ENCODE measurements around the gene RABEP1. TPM values are rescaled to one million over a fixed set of nuclear protein-coding genes. Genes with fewer than 3 reads are reported as not detected.

Gene RABEP1
- total and polyA plus RNA-seq, 3 donors from 2014 or later: 23.2 to 47.4 (median 33.1) TPM

GRCh38 chr17:5355421-5356129 is 73.5 kb downstream of the RABEP1 start:
- H3K36me3 ChIP-seq (ENCODE audit: low read depth, missing control alignments): no peaks in the 10 kb centered on the region
- no peaks in the 10 kb centered on the region for H3K27me3 ChIP-seq
- 69 to 73% methylated on average over 3 of the region's 3 CpGs for WGBS, 2 donors
- H3K9me3 ChIP-seq: no peaks in the 10 kb centered on the region
- intact Hi-C loops (cut with DNase I; ENCODE audit: low total_unique reads): no loop called here
- H3K4me3 ChIP-seq: no peak overlapping the region
- TF ChIP-seq, protein P1, sequence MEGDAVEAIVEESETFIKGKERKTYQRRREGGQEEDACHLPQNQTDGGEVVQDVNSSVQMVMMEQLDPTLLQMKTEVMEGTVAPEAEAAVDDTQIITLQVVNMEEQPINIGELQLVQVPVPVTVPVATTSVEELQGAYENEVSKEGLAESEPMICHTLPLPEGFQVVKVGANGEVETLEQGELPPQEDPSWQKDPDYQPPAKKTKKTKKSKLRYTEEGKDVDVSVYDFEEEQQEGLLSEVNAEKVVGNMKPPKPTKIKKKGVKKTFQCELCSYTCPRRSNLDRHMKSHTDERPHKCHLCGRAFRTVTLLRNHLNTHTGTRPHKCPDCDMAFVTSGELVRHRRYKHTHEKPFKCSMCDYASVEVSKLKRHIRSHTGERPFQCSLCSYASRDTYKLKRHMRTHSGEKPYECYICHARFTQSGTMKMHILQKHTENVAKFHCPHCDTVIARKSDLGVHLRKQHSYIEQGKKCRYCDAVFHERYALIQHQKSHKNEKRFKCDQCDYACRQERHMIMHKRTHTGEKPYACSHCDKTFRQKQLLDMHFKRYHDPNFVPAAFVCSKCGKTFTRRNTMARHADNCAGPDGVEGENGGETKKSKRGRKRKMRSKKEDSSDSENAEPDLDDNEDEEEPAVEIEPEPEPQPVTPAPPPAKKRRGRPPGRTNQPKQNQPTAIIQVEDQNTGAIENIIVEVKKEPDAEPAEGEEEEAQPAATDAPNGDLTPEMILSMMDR (IDR thresholded peaks at IDR 0.05): no peak
- no peak for TF ChIP-seq POLR2A (IDR thresholded peaks at IDR 0.05)
- no peak for DNase-seq
- no peak overlapping the region for H3K27ac ChIP-seq
- H3K4me1 ChIP-seq: no peaks in the 10 kb centered on the region

DNA sequence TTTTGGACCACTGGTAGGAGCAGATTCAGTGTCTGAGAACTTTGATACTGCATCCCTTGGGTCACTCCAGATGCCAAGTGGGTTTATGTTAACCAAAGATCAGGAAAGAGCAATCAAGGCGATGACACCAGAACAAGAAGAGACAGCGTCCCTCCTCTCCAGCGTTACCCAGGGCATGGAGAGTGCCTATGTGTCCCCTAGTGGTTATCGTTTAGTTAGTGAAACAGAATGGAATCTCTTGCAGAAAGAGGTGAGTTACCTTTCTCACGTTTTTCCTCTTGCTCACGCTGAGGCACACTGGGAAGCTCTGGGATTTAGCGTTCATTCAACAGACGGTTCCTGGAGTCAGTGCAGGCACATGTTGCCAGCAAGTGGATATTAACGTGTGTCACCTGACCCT is 79.3 kb downstream of the RABEP1 start:
- Histone ChIP-seq H3K27me3 (no peaks in the 10 kb centered on the region), H3K27ac (no peak overlapping the region), H3K36me3 (ENCODE audit: low read depth, missing control alignments) (no peaks in the 10 kb centered on the region), H3K9me3 (no peaks in the 10 kb centered on the region), H3K4me1 (no peaks in the 10 kb centered on the region), H3K4me3 (no peak overlapping the region)
- no peak for TF ChIP-seq POLR2A (IDR thresholded peaks at IDR 0.05)
- TF ChIP-seq, protein P1 (IDR thresholded peaks at IDR 0.05): no peak
- no peak for DNase-seq
- WGBS, 2 donors: 80 to 86% methylated on average over 9 of the region's 9 CpGs
- intact Hi-C loops (cut with DNase I; ENCODE audit: low total_unique reads): no loop called here

DNA sequence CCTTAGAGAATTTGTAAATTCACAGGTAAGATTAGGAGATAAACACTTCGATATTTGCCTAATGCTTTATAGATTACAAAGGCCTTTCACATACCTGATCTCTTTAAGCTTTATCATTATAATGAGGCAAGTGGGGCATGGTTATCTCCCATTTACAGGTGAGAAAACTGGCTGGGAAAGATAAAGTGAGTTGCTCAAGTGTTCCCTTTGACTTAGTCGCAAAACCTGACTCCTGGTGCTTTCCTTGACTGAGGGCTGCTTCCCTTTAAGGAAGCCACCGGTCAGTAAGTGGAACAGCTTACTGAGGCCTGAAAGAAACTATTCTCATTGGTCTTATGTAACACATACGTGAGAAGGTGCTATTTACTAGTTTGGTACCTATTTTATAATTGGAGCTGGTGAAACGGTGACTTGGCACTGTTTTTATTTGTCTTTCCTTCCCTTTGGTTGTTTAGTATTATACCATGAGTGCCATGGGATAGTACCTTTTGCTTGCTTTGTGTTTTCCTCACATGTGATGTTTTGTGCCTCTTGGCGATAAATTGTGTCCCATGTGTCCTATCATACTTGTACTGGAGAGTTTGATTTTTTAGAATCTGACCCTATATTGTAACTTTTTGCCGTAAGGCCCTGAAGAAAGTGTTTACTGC is 80.2 kb downstream of the RABEP1 start:
- no peak for DNase-seq
- WGBS, 2 donors: 78 to 80% methylated on average over 7 of the region's 7 CpGs
- no peaks in the 10 kb centered on the region for H3K27me3 ChIP-seq
- no peak overlapping the region for H3K4me3 ChIP-seq
- intact Hi-C loops (cut with DNase I; ENCODE audit: low total_unique reads): no loop called here
- no peaks in the 10 kb centered on the region for H3K36me3 ChIP-seq (ENCODE audit: low read depth, missing control alignments)
- TF ChIP-seq, protein P1 (IDR thresholded peaks at IDR 0.05): no peak
- TF ChIP-seq POLR2A (IDR thresholded peaks at IDR 0.05): no peak
- H3K9me3 ChIP-seq: no peaks in the 10 kb centered on the region
- H3K4me1 ChIP-seq: no peaks in the 10 kb centered on the region
- no peak overlapping the region for H3K27ac ChIP-seq

DNA sequence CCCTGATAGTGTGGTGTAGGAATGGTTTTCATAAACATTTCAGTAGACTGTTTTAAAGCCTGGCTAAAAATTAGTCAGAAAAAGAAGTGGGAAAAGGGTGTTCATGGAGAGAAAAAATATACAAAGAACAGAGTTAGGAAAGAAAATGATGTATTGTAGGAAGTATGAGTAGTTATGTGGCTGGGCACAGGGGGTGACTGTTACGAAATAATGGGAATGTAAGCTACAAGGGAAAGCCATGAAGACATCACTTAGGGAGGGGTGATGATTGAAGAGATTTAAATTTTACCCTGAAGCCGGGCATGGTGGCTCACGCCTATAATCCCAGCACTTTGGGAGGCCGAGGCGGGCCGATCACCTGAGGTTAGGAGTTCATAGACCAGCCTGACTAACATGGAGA is 82.1 kb downstream of the RABEP1 start:
- Histone ChIP-seq H3K27me3 (no peaks in the 10 kb centered on the region), H3K4me1 (no peaks in the 10 kb centered on the region), H3K36me3 (ENCODE audit: low read depth, missing control alignments) (no peaks in the 10 kb centered on the region), H3K27ac (no peak overlapping the region), H3K9me3 (no peaks in the 10 kb centered on the region), H3K4me3 (no peak overlapping the region)
- 93 to 94% methylated on average over 6 of the region's 6 CpGs for WGBS, 2 donors
- DNase-seq: no peak
- TF ChIP-seq, protein P1 (IDR thresholded peaks at IDR 0.05): no peak
- no peak for TF ChIP-seq POLR2A (IDR thresholded peaks at IDR 0.05)
- intact Hi-C loops (cut with DNase I; ENCODE audit: low total_unique reads): no loop called here

GRCh38 chr17:5364696-5365095 is 82.6 kb downstream of the RABEP1 start:
- DNase-seq: no peak
- H3K4me3 ChIP-seq: no peak overlapping the region
- intact Hi-C loops (cut with DNase I; ENCODE audit: low total_unique reads): no loop called here
- TF ChIP-seq POLR2A (IDR thresholded peaks at IDR 0.05): no peak
- TF ChIP-seq, protein P1 (IDR thresholded peaks at IDR 0.05): no peak
- no peaks in the 10 kb centered on the region for H3K4me1 ChIP-seq
- H3K36me3 ChIP-seq (ENCODE audit: low read depth, missing control alignments): no peaks in the 10 kb centered on the region
- no peaks in the 10 kb centered on the region for H3K9me3 ChIP-seq
- H3K27me3 ChIP-seq: no peaks in the 10 kb centered on the region
- no peak overlapping the region for H3K27ac ChIP-seq

All from testis (tissue), 3 donors.